ENCODE measurements around the gene SHC3.

GRCh38 chr9:89134709-89135108 is 43.9 kb downstream of the SHC3 start:
- TF ChIP-seq CTCF (IDR thresholded peaks at IDR 0.05) (no peak), POLR2A (IDR thresholded peaks at IDR 0.05) (no peak)
